ENCODE measurements around the gene WDFY4.

WDFY4 gene

GRCh38 chr10:48999346-48999745, 314.7 kb downstream of the WDFY4 start:
- Histone ChIP-seq H3K4me3 (ENCODE audit: low read depth, low read length) (no peak overlapping the region), H3K27me3 (ENCODE audit: control insufficient read depth, insufficient read depth, low read length) (no peaks in the 10 kb centered on the region), H3K27ac (no peak overlapping the region), H2AFZ (no peak overlapping the region), H3K79me2 (no peaks in the 10 kb centered on the region), H3K36me3 (ENCODE audit: control insufficient read depth, insufficient read depth, low read length) (no peaks in the 10 kb centered on the region), H3K4me2 (ENCODE audit: low read length) (no peak overlapping the region), H3K4me1 (peaks cover 32% of the 10 kb centered on the region), H3K9me3 (ENCODE audit: control insufficient read depth, low read length) (no peaks in the 10 kb centered on the region), H3K9ac (no peak overlapping the region)
- TF ChIP-seq CTCF (IDR thresholded peaks at IDR 0.05) = no peak

- Histone ChIP-seq H3K4me1 (peaks cover 35% of the 10 kb centered on the region), H2AFZ (no peak overlapping the region), H3K4me2 (ENCODE audit: low read length) (no peak overlapping the region), H3K4me3 (ENCODE audit: low read depth, low read length) (no peak overlapping the region), H3K27me3 (ENCODE audit: control insufficient read depth, insufficient read depth, low read length) (no peaks in the 10 kb centered on the region), H3K36me3 (ENCODE audit: control insufficient read depth, insufficient read depth, low read length) (no peaks in the 10 kb centered on the region), H3K79me2 (no peaks in the 10 kb centered on the region), H3K27ac (no peak overlapping the region), H3K9ac (no peak overlapping the region), H3K9me3 (ENCODE audit: control insufficient read depth, low read length) (no peaks in the 10 kb centered on the region)
- no peak for TF ChIP-seq CTCF (IDR thresholded peaks at IDR 0.05)
Observed at GRCh38 chr10:49000437-49001398, 316.0 kb downstream of the WDFY4 start.

GRCh38 chr10:49001402-49001801, 316.7 kb downstream of the WDFY4 start:
- H3K27ac ChIP-seq = peak overlapping the region; percentile 24
- peak overlapping the region; percentile 49 for H2AFZ ChIP-seq
- no peaks in the 10 kb centered on the region for H3K36me3 ChIP-seq (ENCODE audit: control insufficient read depth, insufficient read depth, low read length)
- H3K79me2 ChIP-seq = no peaks in the 10 kb centered on the region
- H3K4me2 ChIP-seq (ENCODE audit: low read length) = no peak overlapping the region
- no peaks in the 10 kb centered on the region for H3K9me3 ChIP-seq (ENCODE audit: control insufficient read depth, low read length)
- H3K4me1 ChIP-seq = peaks cover 40% of the 10 kb centered on the region
- H3K4me3 ChIP-seq (ENCODE audit: low read depth, low read length) = no peak overlapping the region
- no peaks in the 10 kb centered on the region for H3K27me3 ChIP-seq (ENCODE audit: control insufficient read depth, insufficient read depth, low read length)
- TF ChIP-seq CTCF (IDR thresholded peaks at IDR 0.05) = peak; percentile 38
- no peak overlapping the region for H3K9ac ChIP-seq

- H3K27ac ChIP-seq = peak overlapping the region; percentile 24
- H2AFZ ChIP-seq = peak overlapping the region; percentile 72
- H3K79me2 ChIP-seq = no peaks in the 10 kb centered on the region
- H3K4me3 ChIP-seq (ENCODE audit: low read depth, low read length) = no peak overlapping the region
- no peak overlapping the region for H3K4me2 ChIP-seq (ENCODE audit: low read length)
- H3K36me3 ChIP-seq (ENCODE audit: control insufficient read depth, insufficient read depth, low read length) = no peaks in the 10 kb centered on the region
- no peaks in the 10 kb centered on the region for H3K9me3 ChIP-seq (ENCODE audit: control insufficient read depth, low read length)
- peaks cover 43% of the 10 kb centered on the region for H3K4me1 ChIP-seq
- H3K9ac ChIP-seq = no peak overlapping the region
- H3K27me3 ChIP-seq (ENCODE audit: control insufficient read depth, insufficient read depth, low read length) = no peaks in the 10 kb centered on the region
- no peak for TF ChIP-seq CTCF (IDR thresholded peaks at IDR 0.05)
Observed at GRCh38 chr10:49001870-49002672, 317.4 kb downstream of the WDFY4 start.
